ENCODE results near the gene MSH3.
A peak's percentile ranks its signal among the peaks of the same experiment; 100 is the strongest.
"Not testable (repeated sequence)": the region's sequence is repeated elsewhere in the genome, so short reads cannot be mapped to it uniquely, and the experiment has no call there.

MSH3 gene

DNA sequence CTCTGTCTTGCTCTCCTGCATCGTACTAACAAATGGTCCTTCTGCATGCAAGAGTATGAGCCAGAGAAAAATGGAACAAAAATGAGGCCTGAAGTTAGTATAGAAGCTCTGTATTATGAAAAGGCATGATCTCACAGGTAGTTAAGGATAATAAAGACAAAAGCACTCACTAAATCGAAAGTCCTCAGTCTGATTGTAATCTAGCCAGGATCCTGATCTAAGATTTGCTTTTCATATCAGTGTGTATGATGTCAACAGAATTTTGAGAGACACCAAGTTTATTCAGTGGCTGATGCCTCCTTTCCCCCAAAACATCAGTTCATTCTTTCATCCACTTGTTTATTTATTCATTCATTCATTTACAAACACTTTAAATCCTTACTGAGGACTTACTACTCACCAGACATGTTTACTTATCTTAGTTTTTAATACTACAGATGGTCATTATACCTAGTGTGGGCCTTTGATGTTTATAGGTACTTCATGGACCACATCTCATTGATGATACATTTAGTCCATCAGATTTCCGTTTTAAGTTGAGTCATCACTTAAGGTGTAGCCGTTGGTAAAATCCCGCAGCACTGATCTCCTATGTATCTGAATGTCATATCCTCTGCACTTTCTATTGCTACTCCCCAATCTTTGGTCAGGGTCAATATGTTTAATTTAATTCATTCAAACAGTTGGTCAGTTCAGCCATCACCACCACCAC, 105.6 kb downstream of the MSH3 start:
- DNase-seq, result no peak

- DNase-seq, result no peak
Observed at GRCh38 chr5:80760680-80761079, 106.2 kb downstream of the MSH3 start.

- DNase-seq, result peak; percentile 26
Observed at GRCh38 chr5:80761176-80761575, 106.7 kb downstream of the MSH3 start.

GRCh38 chr5:80761966-80762365, 107.5 kb downstream of the MSH3 start:
- no peak for DNase-seq

DNA sequence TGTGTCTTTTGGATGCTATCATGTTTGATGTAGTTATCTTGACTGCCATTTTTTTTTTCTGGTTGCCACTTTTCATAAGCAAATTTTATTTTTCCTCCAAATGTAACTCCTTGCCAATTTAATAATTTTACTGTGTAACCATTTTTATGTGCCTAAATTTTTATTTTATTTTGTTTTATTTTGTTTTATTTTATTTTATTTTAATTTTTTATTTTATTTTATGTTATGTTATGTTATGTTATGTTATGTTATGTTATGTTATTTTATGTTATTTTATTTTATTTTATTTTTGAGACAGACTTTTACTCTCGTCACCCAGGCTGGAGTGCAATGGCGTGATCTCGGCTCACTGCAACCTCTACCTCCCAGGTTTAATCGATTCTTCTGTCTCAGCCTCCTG, 108.1 kb downstream of the MSH3 start:
- no peak for DNase-seq

DNA sequence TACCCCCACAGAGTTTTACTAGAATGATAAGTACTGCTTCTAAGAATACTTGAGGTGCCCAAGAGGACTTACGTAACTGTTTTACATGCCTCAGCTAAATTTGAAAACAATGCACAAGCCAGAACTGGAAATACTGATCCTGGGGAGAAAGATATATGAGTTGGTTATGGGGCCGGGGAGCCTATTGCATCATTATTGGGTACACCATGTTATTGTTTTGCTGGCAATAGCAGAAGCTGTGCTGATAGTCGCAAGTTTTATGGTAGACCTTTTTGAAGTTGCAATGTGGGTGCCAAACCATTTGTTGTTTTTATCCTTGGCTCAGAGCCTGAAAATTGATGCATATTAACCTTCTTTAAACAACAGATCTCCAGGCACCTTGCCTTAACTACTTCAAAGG, 108.8 kb downstream of the MSH3 start:
- DNase-seq, result no peak

DNA sequence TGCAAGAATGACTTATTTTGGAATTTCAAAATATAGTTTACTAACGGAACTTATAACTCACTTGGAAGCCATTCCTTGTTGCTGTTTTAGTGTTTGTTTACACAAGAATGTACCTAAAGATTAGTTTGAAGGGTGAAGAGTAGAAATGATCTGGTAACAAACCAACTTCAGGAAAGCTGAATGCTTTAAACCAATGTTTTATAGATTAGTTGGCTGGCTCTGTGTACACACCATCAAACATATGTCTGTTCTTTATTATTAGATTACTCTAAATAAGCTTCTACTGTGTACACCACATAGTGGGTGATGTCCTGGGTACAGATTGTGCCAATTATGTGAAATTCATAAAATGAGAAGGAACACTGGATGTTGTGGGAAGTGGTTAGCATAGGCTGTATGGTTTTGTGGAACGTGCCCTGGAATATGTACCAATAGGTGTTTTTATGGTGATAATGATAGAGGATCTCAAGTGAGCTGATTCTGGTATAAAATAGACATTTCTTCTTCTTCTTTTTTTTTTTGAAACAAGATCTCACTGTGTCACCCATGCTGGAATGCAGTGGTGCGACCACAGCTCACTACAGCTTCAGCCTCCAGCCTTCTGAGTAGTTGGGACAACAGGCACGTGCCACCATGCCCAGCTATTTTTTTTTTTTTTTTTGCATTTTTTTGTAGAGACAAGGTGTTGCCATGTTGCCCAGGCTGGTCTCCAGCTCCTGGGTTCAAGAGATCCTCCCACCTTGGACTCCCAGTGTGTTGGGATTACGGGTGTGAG, 109.6 kb downstream of the MSH3 start:
- DNase-seq, result no peak

DNA sequence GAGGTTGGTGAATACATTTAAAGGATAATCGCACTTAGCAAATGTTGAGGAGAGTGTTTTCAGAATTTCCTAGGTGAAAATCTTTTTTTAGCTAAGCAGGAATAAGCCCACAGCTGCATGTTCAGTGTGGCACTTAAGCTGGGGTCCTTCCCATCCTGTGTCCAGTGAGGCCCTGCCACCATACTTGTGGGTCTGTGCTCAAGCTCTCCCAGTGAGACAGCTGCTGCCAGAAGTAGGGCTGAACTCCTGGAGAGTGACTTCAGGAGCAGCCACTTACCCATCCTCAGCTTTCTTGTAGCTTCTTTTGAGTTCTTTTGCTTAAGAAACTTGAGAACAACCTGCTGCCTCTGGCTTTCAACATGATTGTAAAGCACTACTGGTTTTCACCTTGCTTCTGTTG, 110.3 kb downstream of the MSH3 start:
- no peak for DNase-seq

DNA sequence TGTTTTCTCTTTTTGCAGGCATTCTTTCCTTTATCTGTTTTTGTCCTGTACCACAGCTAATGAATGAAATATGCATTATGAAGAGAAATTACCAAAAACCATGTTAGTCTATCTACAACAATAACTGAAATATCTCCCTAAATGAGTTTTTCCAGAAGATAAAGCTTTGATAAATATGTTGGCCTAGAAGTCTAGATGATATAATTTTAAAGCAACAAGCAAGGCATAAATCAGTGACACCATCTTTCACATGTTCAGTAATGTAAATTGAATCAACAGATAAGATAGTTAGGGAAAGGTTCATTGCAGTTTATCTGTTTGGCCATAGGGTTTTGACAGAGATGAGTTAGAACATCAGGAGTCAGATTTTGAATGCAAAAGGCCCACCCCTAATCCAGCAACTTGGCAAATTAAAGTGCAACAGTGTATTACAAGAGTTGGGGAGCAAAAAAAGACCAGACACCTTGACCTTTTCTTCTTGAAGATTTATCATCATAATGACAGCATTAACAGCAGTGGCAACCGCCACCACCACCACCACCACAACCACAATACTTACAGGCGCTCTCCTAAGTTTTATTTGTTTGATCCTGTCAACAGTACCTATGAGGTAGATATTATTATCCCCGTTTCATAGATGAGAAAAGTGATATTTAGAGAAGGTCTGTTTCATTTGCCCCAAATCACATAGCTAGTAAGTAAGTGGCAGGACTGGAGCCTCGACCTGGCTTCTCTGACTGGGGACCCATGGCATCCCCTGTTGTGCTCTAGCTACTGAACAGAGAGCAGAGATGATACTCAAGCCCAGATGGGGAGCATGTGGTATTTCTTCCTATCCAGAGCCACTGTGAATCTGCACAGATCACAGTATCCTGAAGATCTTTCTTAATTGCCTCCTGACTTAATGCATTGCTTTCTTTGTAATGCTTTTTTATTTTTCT, 123.2 kb downstream of the MSH3 start:
- no peak for DNase-seq

DNA sequence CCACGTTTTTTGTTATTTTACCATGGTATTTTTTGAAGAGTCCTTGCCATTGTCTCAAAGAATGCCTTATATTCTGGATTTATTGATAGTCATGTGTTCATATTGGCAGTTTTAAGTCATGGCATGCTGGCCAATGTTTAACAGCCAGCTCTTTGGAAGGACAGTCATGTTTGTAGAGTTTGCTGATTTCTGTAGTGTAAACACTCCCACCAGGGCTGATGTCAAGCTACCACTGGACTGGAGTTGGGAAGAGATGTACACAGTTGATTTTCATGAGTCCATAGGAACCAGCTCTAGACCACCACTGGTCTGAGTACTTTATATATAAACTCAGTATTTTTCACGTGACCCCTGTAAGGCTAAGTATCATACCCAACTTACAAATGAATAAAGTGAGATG, 125.6 kb downstream of the MSH3 start:
- DNase-seq, result no peak

GRCh38 chr5:80780761-80781285, 126.4 kb downstream of the MSH3 start:
- no peak for DNase-seq

GRCh38 chr5:80781356-80781755, 126.9 kb downstream of the MSH3 start:
- peak; percentile 53 for DNase-seq

DNA sequence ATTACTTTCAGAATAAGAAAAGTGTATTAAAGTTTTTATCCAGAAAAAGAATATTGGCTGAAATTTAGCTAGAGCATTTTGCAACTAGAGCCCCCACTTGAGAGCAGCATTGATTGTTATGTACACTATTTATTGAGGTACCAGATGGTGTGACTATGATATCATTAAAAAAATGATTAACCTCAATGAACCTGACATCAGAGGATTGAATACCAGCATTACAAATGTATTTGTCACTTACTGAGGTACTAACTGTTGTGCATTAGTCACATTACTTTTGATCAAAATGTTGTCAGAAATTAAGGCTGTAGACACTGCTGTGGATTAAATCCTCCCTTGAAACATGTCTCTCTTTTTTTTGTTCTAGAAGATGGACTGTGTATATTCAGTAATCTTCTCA, 128.2 kb downstream of the MSH3 start:
- no peak for DNase-seq

- not testable (repeated sequence) for DNase-seq
Observed at GRCh38 chr5:80783751-80784150, 129.3 kb downstream of the MSH3 start.

DNA sequence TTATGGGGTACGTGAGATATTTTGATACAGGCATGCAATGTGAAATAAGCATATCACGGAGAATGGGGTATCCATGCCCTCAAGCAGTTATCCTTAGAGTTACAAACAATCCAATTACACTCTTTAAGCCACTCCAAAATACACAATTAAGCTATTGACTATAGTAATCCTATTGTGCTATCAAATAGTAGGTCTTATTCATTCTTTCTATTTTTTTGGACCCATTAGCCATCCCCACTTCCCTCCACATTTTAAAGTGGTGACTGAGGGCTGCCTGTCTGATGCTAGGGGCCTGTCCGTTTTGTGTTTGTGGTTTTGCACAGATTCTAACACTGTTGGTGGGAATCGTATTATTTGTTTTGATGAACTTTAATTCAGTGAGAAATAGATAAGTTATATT, 130.0 kb downstream of the MSH3 start:
- DNase-seq, result no peak

DNA sequence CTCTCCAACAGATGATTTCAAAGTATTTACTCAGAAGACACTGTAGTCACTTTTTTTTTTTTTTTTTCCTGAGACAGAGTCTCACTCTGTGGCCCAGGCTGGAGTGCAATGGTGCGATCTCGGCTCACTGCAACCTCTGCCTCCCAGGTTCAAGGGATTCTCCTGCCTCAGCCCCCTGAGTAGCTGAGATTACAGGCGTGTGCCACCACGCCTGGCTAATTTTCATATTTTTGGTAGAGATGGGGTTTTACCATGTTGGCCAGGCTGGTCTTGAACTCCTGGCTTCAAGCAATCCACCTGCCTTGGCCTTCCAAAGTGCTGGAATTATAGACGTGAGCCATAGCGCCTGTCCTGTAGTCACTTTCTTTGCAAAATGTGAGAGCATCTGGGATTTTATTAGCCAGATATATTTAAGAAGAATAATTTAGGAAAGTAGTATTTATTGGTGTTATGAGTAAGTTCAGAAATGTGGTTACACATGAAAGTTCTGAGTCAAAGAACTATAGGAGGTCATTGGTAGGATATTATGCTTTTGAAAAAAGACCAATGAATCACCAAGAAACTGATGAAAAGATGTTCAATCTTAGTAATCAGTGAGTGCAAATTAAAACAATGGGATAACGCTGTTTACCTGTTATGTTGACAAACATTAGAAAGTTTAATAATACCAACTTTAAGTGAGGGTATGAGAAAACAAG, 135.0 kb downstream of the MSH3 start:
- not testable (repeated sequence) for DNase-seq

GRCh38 chr5:80790698-80791097, 136.2 kb downstream of the MSH3 start:
- no peak for DNase-seq

- no peak for DNase-seq
Observed at GRCh38 chr5:80793354-80793753, 138.9 kb downstream of the MSH3 start.

DNA sequence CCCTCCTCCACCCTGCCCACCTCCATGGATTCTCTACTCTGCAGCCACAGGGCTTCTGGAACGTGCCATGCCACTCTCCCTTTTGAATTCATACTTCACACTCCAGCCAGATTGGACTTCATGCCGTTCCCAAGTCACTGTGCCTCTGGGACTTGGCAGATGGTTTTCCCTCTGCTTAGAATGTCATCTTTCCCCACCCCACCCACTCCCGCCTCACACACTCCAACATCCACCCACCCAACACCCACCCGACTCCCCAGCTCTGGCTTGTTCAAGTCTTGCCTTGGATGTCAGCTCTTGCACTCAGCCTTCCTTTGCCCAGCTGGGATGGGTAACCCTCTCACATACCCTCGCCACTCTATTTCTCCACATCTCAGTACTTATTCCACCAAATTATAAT, 142.4 kb downstream of the MSH3 start:
- DNase-seq, result no peak

DNA sequence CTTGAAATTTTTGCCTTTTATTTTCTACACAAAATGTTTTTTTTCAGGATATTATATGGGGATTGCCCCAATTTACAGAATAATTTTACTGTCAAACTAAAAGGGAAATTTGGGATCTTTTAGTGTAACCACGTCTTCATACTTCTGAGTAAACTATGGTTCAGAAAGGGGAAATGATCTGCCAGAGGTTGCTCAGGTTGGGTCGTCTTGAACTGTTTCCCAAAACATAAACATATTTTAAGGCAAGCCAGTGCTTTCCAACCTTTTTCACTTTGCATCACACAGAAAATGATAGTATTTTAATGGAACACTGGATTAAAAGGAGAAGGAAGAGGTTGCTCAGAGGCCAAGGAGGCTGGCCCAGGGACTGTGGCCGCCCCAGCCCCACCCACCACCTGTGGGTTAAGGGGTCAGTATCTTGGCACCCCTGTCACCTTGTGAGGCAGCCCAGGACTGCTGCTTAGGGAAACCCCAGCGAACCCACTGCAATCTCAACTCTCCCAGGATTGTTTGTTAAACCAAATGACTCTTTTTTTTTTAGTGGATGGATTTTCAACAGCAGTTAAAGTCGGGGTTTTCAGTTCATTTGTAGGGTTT, 143.1 kb downstream of the MSH3 start:
- no peak for DNase-seq

- DNase-seq, result no peak
Observed at GRCh38 chr5:80798166-80798565, 143.7 kb downstream of the MSH3 start.

DNA sequence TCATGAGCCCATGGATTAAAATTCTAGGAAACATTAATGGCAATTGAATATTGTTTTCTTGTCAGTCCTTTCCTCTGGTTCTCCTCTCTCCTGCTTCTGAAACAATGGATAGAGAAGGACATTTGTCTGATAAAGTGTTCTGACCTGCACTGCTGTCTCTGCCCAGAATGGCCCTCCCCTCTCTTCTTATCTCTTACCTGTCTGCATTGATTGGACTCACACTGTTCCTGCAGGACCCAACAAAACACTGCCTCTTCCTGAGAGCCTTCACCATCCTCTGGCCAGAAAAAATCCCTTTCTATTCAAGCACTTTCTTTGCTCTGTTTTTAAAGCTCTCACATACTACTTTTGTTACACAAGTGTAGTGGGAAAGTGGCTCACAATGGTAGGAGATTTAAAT, 144.2 kb downstream of the MSH3 start:
- DNase-seq, result no peak
